GM23248 (cell line): Measurements from ENCODE around the gene SLC30A2.

Experiments used
- EZH2 ChIP-seq: fragments of 200-600 bp; sonication (generic); IDR thresholded peaks from 2 replicates; pipeline ENCODE4 v1.6.1; 2018; ENCODE audit warnings: antibody characterized with exemption, mild to moderate bottlenecking; ENCODE audit not compliant: insufficient read depth, poor library complexity, severe bottlenecking
- EZH2phosphoT487 ChIP-seq: fragments of 200-600 bp; sonication (generic); IDR thresholded peaks from 2 replicates; pipeline ENCODE4 v1.6.1; 2018; ENCODE audit warnings: antibody characterized with exemption, moderate library complexity, mild to moderate bottlenecking, low read depth; ENCODE audit not compliant: insufficient read depth

DNA sequence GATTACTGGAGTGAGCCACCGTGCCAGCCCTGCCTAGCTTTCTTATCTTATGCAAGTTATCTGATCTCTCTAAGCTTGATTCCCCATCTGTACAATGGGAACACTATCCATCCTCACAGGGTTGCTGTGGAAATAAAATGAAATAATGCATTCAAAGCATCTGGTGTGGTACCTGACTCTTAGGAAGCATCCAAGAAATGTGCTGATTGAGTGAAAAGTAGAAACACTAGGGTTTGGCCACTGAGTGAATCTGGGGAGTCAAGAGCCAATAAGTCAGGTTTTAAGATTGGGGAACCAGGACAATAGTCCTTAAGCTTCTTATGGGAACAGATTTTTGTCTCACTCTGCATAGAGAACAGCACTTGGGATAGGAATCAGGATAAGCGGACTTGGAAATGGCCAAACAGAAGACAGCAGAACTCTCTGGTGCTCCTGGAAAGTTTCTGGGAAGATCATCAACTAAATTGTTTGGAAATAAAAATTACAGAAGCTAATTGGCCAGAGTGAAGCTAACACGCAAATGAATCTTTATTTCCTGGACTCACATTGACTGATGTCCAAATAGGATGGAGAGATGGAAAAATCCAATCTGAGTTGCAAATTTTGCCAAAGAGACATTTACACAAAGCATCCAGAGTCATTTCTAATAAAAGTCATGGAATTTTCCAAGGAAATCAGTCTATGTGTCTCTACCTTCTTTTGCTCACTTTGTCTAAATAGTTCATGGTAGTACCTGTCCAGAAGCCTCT is 51.3 kb downstream of the SLC30A2 start:
- TF ChIP-seq EZH2: no peak
- TF ChIP-seq EZH2phosphoT487: no peak
